ENCODE results near the gene KCNN1. TPM values are rescaled to one million over a fixed set of nuclear protein-coding genes. Genes with fewer than 3 reads are reported as not detected.

KCNN1 gene
- total and polyA plus RNA-seq, 2 of the 13 experiments (the other 11 are each of a cell fraction or from before 2014, with no cell fraction given): 0.04 TPM; not detected in 1

DNA sequence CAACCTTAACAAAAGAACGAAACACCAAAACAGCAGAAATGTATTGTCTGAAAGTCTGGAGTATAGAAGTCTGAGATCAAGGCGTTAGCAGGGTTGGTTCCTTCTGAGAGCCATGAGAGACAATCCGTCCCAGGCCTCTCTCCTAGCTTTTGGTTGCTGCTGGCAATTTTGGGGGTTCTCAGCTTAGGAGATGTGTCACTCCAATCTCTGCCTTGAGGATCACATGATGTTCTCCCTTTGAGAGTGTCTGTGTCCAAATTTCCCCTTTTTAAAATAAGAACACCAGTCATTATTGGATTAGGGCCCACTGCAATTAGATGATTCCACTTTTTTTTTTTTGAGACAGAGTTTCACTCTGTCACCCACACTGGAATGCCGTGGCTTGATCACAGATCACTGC, 10.1 kb downstream of the KCNN1 start:
- no TSS peak for BruUV-seq (replicated peaks)
- Histone ChIP-seq H3K79me2 (ENCODE audit: insufficient read depth, low read length) (no peaks in the 10 kb centered on the region), H2AFZ (ENCODE audit: low read length) (no peak overlapping the region), H3K36me3 (replicated peaks in 1 of 2; ENCODE audit: control insufficient read depth in 1 of 2, insufficient read depth in 2 of 2, low read length in 2 of 2) (no peaks in the 10 kb centered on the region), H3K27ac (ENCODE audit: extremely low read length, insufficient read depth, low read length) (no peak overlapping the region), H3K9me3 (ENCODE audit: low read length) (no peaks in the 10 kb centered on the region), H4K20me1 (ENCODE audit: insufficient read depth, low read length) (no peaks in the 10 kb centered on the region), H3K4me1 (ENCODE audit: insufficient read depth, low read length) (no peaks in the 10 kb centered on the region), H3K9ac (ENCODE audit: insufficient read depth, low read depth, low read length) (no peak overlapping the region), H3K27me3 (ENCODE audit: control insufficient read depth in 1 of 2, insufficient read depth in 2 of 2, low read length in 2 of 2) (peaks cover 1 to 50% of the 10 kb centered on the region in 2 experiments; a peak in 3 of 5 replicates), H3K4me2 (ENCODE audit: low read depth, low read length) (no peak overlapping the region), H3K4me3 (replicated peaks in 1 of 3; ENCODE audit: insufficient read depth in 1 of 3, low read depth in 2 of 3, low read length in 3 of 3) (no peak overlapping the region)
- CTCF ChIA-PET (ENCODE audit: low intra/inter-chr PET ratio, low total read pairs): no interaction called here
- in situ Hi-C loops (cut with HindIII; ENCODE audit: extremely low pct_ligation_motif_present, low pct_unique_long_range_greater_than_20kb): no loop called here
- intact Hi-C loops (cut with micrococcal nuclease; ENCODE audit: unreplicated experiment): no loop called here
- 31% methylated on average over 4 of the region's 4 CpGs for WGBS (ENCODE audit: low lambda C conversion rate)
- no peak for DNase-seq (ENCODE audit: low spot score)
- POLR2A ChIA-PET: interaction anchor here (1.6 kb wide), 1 partner anchor 14 kb away, joined by 3 read pairs; no protein-coding TSS in a partner anchor
- FAIRE-seq: no peak
- ATAC-seq: no peak
- TF ChIP-seq ZBTB7A (CRISPR knock-in tag; IDR thresholded peaks at IDR 0.05) (no peak), GATAD2A (CRISPR knock-in tag; IDR thresholded peaks at IDR 0.05) (no peak), MIXL1 (CRISPR knock-in tag; IDR thresholded peaks at IDR 0.05) (no peak)
- TF ChIP-seq, protein P1, sequence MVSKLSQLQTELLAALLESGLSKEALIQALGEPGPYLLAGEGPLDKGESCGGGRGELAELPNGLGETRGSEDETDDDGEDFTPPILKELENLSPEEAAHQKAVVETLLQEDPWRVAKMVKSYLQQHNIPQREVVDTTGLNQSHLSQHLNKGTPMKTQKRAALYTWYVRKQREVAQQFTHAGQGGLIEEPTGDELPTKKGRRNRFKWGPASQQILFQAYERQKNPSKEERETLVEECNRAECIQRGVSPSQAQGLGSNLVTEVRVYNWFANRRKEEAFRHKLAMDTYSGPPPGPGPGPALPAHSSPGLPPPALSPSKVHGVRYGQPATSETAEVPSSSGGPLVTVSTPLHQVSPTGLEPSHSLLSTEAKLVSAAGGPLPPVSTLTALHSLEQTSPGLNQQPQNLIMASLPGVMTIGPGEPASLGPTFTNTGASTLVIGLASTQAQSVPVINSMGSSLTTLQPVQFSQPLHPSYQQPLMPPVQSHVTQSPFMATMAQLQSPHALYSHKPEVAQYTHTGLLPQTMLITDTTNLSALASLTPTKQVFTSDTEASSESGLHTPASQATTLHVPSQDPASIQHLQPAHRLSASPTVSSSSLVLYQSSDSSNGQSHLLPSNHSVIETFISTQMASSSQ (IDR thresholded peaks at IDR 0.05; ENCODE audit: low read depth): no peak
- TF ChIP-seq, protein P1 (CRISPR knock-in tag; IDR thresholded peaks at IDR 0.05; ENCODE audit: borderline replicate concordance): no peak
- TF ChIP-seq, protein P2, sequence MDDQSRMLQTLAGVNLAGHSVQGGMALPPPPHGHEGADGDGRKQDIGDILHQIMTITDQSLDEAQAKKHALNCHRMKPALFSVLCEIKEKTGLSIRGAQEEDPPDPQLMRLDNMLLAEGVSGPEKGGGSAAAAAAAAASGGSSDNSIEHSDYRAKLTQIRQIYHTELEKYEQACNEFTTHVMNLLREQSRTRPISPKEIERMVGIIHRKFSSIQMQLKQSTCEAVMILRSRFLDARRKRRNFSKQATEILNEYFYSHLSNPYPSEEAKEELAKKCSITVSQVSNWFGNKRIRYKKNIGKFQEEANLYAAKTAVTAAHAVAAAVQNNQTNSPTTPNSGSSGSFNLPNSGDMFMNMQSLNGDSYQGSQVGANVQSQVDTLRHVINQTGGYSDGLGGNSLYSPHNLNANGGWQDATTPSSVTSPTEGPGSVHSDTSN (CRISPR knock-in tag; IDR thresholded peaks at IDR 0.05; ENCODE audit: borderline replicate concordance): no peak
